Activated naive CD8-positive, alpha-beta T cell treated with anti-CD3 and anti-CD28 coated beads, Interleukin-2, amount 10 ng/mL, durations not matched to agents 7 days and 5 days (primary cell): Measurements from ENCODE around the gene LONRF2. TPM values are rescaled to one million over a fixed set of nuclear protein-coding genes. Genes with fewer than 3 reads are reported as not detected.
"Not testable (repeated sequence)": the region's sequence is repeated elsewhere in the genome, so short reads cannot be mapped to it uniquely, and the experiment has no call there.

Experiments
- ATAC-seq: fragments of 150-1000 bp; cut with Tn5 transposase; one replicate; pipeline ENCODE4 v1.10.0; 2021; ENCODE audit warnings: low read depth, moderate library complexity
- POLR2A ChIA-PET: fragments of 350-600 bp; sonication (Branson Sonifier 250); formaldehyde crosslinking; loops from one replicate; lab custom pipeline; 2021; ENCODE audit warnings: antibody characterized with exemption; lab: Charles Lee
- DNase-seq: peaks from one replicate; pipeline ENCODE4 v3.0.0; 2021
- H3K27ac Mint-ChIP-seq: one replicate; pipeline ENCODE4 v1.8.0; 2022; ENCODE audit warnings: mild to moderate bottlenecking, mixed read lengths
- H3K27me3 Mint-ChIP-seq: one replicate; pipeline ENCODE4 v1.8.0; 2022; ENCODE audit warnings: mild to moderate bottlenecking, moderate library complexity, mixed read lengths
- H3K36me3 Mint-ChIP-seq: one replicate; pipeline ENCODE4 v1.8.0; 2021; ENCODE audit warnings: mild to moderate bottlenecking, mixed read lengths
- H3K4me1 Mint-ChIP-seq: one replicate; pipeline ENCODE4 v1.8.0; 2021; ENCODE audit warnings: mixed read lengths
- H3K4me3 Mint-ChIP-seq: one replicate; pipeline ENCODE4 v1.8.0; 2022; ENCODE audit warnings: mild to moderate bottlenecking, moderate library complexity, mixed read lengths
- H3K9me3 Mint-ChIP-seq: one replicate; pipeline ENCODE4 v1.8.0; 2021; ENCODE audit warnings: mixed read lengths
- total RNA-seq, 2 experiments: library from RNA; stranded (reverse); gene quantifications; one replicate each; pipeline ENCODE4 v1.2.3, GENCODE V29; 2021

The LONRF2 gene
- total RNA-seq, 2 experiments from 2014 or later: 0.08 to 0.09 TPM

- DNase-seq, POLR2A ChIA-PET, H3K36me3 Mint-ChIP-seq, H3K9me3 Mint-ChIP-seq, H3K27me3 Mint-ChIP-seq, H3K4me1 Mint-ChIP-seq, H3K27ac Mint-ChIP-seq, ATAC-seq, H3K4me3 Mint-ChIP-seq: not testable (repeated sequence)
Observed at GRCh38 chr2:100248556-100248955, 73.7 kb downstream of the LONRF2 start.

GRCh38 chr2:100248044-100248330 lies 74.3 kb downstream of the LONRF2 start:
- peaks cover 6% of the 10 kb centered on the region for H3K27me3 Mint-ChIP-seq
- H3K4me3 Mint-ChIP-seq: no peak overlapping the region
- H3K27ac Mint-ChIP-seq: no peak overlapping the region
- ATAC-seq (no peak), DNase-seq (no peak)
- H3K9me3 Mint-ChIP-seq: no peaks in the 10 kb centered on the region
- H3K36me3 Mint-ChIP-seq: no peaks in the 10 kb centered on the region
- POLR2A ChIA-PET: no interaction called here
- H3K4me1 Mint-ChIP-seq: no peaks in the 10 kb centered on the region

- H3K36me3 Mint-ChIP-seq: no peaks in the 10 kb centered on the region
- ATAC-seq: no peak
- POLR2A ChIA-PET: no interaction called here
Observed at GRCh38 chr2:100247256-100248043, 74.9 kb downstream of the LONRF2 start.

GRCh38 chr2:100246163-100247145 lies 75.8 kb downstream of the LONRF2 start:
- Mint-ChIP-seq H3K27me3 (peaks cover 6% of the 10 kb centered on the region), H3K27ac (no peak overlapping the region), H3K4me1 (no peaks in the 10 kb centered on the region), H3K36me3 (no peaks in the 10 kb centered on the region), H3K4me3 (no peak overlapping the region), H3K9me3 (no peaks in the 10 kb centered on the region)
- POLR2A ChIA-PET: no interaction called here
- ATAC-seq (no peak), DNase-seq (no peak)

More at GRCh38 chr2:100247256-100248043, 74.9 kb downstream of the LONRF2 start:
- H3K27ac Mint-ChIP-seq: no peak overlapping the region
- no peaks in the 10 kb centered on the region for H3K9me3 Mint-ChIP-seq
- no peak for DNase-seq
- no peaks in the 10 kb centered on the region for H3K4me1 Mint-ChIP-seq
- H3K4me3 Mint-ChIP-seq: no peak overlapping the region
- H3K27me3 Mint-ChIP-seq: peaks cover 6% of the 10 kb centered on the region

GRCh38 chr2:100245681-100246080 lies 76.6 kb downstream of the LONRF2 start:
- H3K27ac Mint-ChIP-seq: no peak overlapping the region

GRCh38 chr2:100244881-100245605 lies 77.3 kb downstream of the LONRF2 start:
- Mint-ChIP-seq H3K4me1 (no peaks in the 10 kb centered on the region), H3K9me3 (no peaks in the 10 kb centered on the region), H3K27me3 (peaks cover 4% of the 10 kb centered on the region), H3K36me3 (no peaks in the 10 kb centered on the region), H3K27ac (no peak overlapping the region), H3K4me3 (no peak overlapping the region)
- DNase-seq (no peak), ATAC-seq (no peak)
- POLR2A ChIA-PET: no interaction called here

More at GRCh38 chr2:100245681-100246080, 76.6 kb downstream of the LONRF2 start:
- POLR2A ChIA-PET: no interaction called here
- Mint-ChIP-seq H3K36me3 (no peaks in the 10 kb centered on the region), H3K27me3 (peaks cover 6% of the 10 kb centered on the region), H3K4me1 (no peaks in the 10 kb centered on the region), H3K4me3 (no peak overlapping the region), H3K9me3 (no peaks in the 10 kb centered on the region)
- DNase-seq (no peak), ATAC-seq (no peak)

GRCh38 chr2:100243631-100244030 lies 78.7 kb downstream of the LONRF2 start:
- H3K4me3 Mint-ChIP-seq: no peak overlapping the region
- H3K27ac Mint-ChIP-seq: no peak overlapping the region
- no peaks in the 10 kb centered on the region for H3K36me3 Mint-ChIP-seq
- POLR2A ChIA-PET: no interaction called here
- no peaks in the 10 kb centered on the region for H3K27me3 Mint-ChIP-seq
- no peaks in the 10 kb centered on the region for H3K9me3 Mint-ChIP-seq
- DNase-seq: no peak
- H3K4me1 Mint-ChIP-seq: no peaks in the 10 kb centered on the region
- ATAC-seq: no peak

- POLR2A ChIA-PET: no interaction called here
- no peaks in the 10 kb centered on the region for H3K27me3 Mint-ChIP-seq
- H3K4me3 Mint-ChIP-seq: no peak overlapping the region
- no peaks in the 10 kb centered on the region for H3K4me1 Mint-ChIP-seq
- H3K27ac Mint-ChIP-seq: no peak overlapping the region
- H3K36me3 Mint-ChIP-seq: no peaks in the 10 kb centered on the region
- ATAC-seq (peak; percentile 47), DNase-seq (peak; percentile 68)
- H3K9me3 Mint-ChIP-seq: no peaks in the 10 kb centered on the region
Observed at GRCh38 chr2:100242891-100243619, 79.2 kb downstream of the LONRF2 start.

- Mint-ChIP-seq H3K4me3 (no peak overlapping the region), H3K27me3 (no peaks in the 10 kb centered on the region), H3K4me1 (no peaks in the 10 kb centered on the region), H3K9me3 (no peaks in the 10 kb centered on the region), H3K36me3 (no peaks in the 10 kb centered on the region), H3K27ac (no peak overlapping the region)
- POLR2A ChIA-PET: no interaction called here
- no peak for ATAC-seq
- no peak for DNase-seq
Observed at GRCh38 chr2:100242476-100242875, 79.8 kb downstream of the LONRF2 start.

GRCh38 chr2:100241236-100241635 lies 81.1 kb downstream of the LONRF2 start:
- DNase-seq: no peak
- POLR2A ChIA-PET: no interaction called here
- no peak overlapping the region for H3K27ac Mint-ChIP-seq
- H3K4me1 Mint-ChIP-seq: no peaks in the 10 kb centered on the region
- no peak for ATAC-seq
- H3K9me3 Mint-ChIP-seq: no peaks in the 10 kb centered on the region
- H3K27me3 Mint-ChIP-seq: no peaks in the 10 kb centered on the region
- H3K4me3 Mint-ChIP-seq: no peak overlapping the region
- no peaks in the 10 kb centered on the region for H3K36me3 Mint-ChIP-seq

- Mint-ChIP-seq H3K27ac (no peak overlapping the region), H3K4me3 (no peak overlapping the region), H3K9me3 (no peaks in the 10 kb centered on the region), H3K27me3 (no peaks in the 10 kb centered on the region), H3K4me1 (peaks cover 5% of the 10 kb centered on the region), H3K36me3 (no peaks in the 10 kb centered on the region)
- POLR2A ChIA-PET: no interaction called here
- DNase-seq (no peak), ATAC-seq (no peak)
Observed at GRCh38 chr2:100240386-100240785, 81.9 kb downstream of the LONRF2 start.

- no peak overlapping the region for H3K27ac Mint-ChIP-seq
- ATAC-seq (no peak), DNase-seq (no peak)
- no peaks in the 10 kb centered on the region for H3K36me3 Mint-ChIP-seq
- H3K4me1 Mint-ChIP-seq: peaks cover 12% of the 10 kb centered on the region
- H3K9me3 Mint-ChIP-seq: no peaks in the 10 kb centered on the region
- H3K27me3 Mint-ChIP-seq: no peaks in the 10 kb centered on the region
- POLR2A ChIA-PET: interaction anchor here (0.6 kb wide), 1 partner anchor 357 kb away, joined by 4 read pairs; no protein-coding TSS in a partner anchor
- H3K4me3 Mint-ChIP-seq: no peak overlapping the region
Observed at GRCh38 chr2:100239486-100240210, 82.7 kb downstream of the LONRF2 start.
